K562 (cell line): ENCODE results near the gene HCFC1R1. TPM values are rescaled to one million over a fixed set of nuclear protein-coding genes. Genes with fewer than 3 reads are reported as not detected.

ENCODE experiments used
- BHLHE40 ChIP-seq: IDR thresholded peaks from 2 replicates; pipeline ENCODE4 v1.6.1; 2011; ENCODE audit warnings: low read length, improper control_type of control experiment
- CREM ChIP-seq: IDR thresholded peaks from 2 replicates; pipeline ENCODE4 v1.6.1; 2014; ENCODE audit warnings: antibody characterized with exemption, low read depth
- DEAF1 ChIP-seq: fragments of 450-650 bp; formaldehyde crosslinking; IDR thresholded peaks from 2 replicates; pipeline ENCODE4 v1.4.0; 2020; ENCODE audit warnings: mild to moderate bottlenecking, moderate library complexity
- GABPA ChIP-seq: fragments of 200-800 bp; sonication (Bioruptor generic); conservative IDR thresholded peaks from 2 replicates; pipeline ENCODE4 v1.6.1; 2016; ENCODE audit warnings: low read depth, missing genetic modification characterization, missing compliant biosample characterization
- HCFC1 ChIP-seq: IDR thresholded peaks from 2 replicates; pipeline ENCODE4 v1.6.1; 2012; ENCODE audit warnings: low read depth, low read length, improper control_type of control experiment
- HDAC6 ChIP-seq: IDR thresholded peaks from 2 replicates; pipeline ENCODE4 v1.6.1; 2012; ENCODE audit warnings: low read depth, mild to moderate bottlenecking, control low read depth, inconsistent platforms, low read length, moderate library complexity
- HMGN3 ChIP-seq: IDR thresholded peaks from 2 replicates; pipeline ENCODE4 v1.6.1; 2011; ENCODE audit warnings: borderline replicate concordance, low read depth, mild to moderate bottlenecking, mixed read lengths, low read length; ENCODE audit not compliant: insufficient read length; ENCODE audit errors: extremely low read depth
- JUND ChIP-seq, 2 experiments: IDR thresholded peaks; 2 replicates in 1 of 2; 3 replicates in 1 of 2; pipeline ENCODE4 v1.6.1; 2011; ENCODE audit warnings: borderline replicate concordance in 2 of 2, low read depth in 2 of 2, low read length in 2 of 2, improper control_type of control experiment in 1 of 2, missing biosample characterization in 1 of 2, missing genetic modification characterization in 1 of 2, missing genetic modification reagents in 1 of 2
- MLX ChIP-seq, 2 experiments: fragments of 450-650 bp in 1 of 2; sonication (generic) in 1 of 2; formaldehyde crosslinking; conservative IDR thresholded peaks; 2 replicates each; pipeline versions ENCODE4 v1.4.0 to v1.8.1; 2020 to 2022; ENCODE audit warnings: mild to moderate bottlenecking in 1 of 2, missing genetic modification reagents in 1 of 2
- MNT ChIP-seq, 2 experiments: fragments of 450-650 bp; conservative IDR thresholded peaks; 2 replicates each; pipeline ENCODE4 v1.6.1; 2017; ENCODE audit warnings: mild to moderate bottlenecking in 2 of 2, moderate library complexity in 2 of 2
- SRF ChIP-seq, 2 experiments: fragments of 250-450, 450-650 bp in 1 of 2; sonication (Bioruptor Pico) in 1 of 2; sonication (generic) in 1 of 2; formaldehyde crosslinking; IDR thresholded peaks; 2 replicates each; pipeline versions ENCODE4 v1.5.0 to v1.5.1; 2020 to 2022; ENCODE audit warnings: mild to moderate bottlenecking in 1 of 2, missing genetic modification reagents in 1 of 2
- TFAP4 ChIP-seq: sonication (generic); formaldehyde crosslinking; IDR thresholded peaks from 2 replicates; pipeline ENCODE4 v1.8.0; 2022; ENCODE audit warnings: missing genetic modification reagents, mild to moderate bottlenecking, moderate library complexity, borderline replicate concordance
- UBTF ChIP-seq, 2 experiments: IDR thresholded peaks; 2 replicates each; pipeline ENCODE4 v1.6.1; 2012; ENCODE audit warnings: improper control_type of control experiment in 2 of 2, low read depth in 2 of 2, low read length in 2 of 2, borderline replicate concordance in 1 of 2
- VEZF1 ChIP-seq: fragments of 200-800 bp; sonication (Bioruptor generic); IDR thresholded peaks from 2 replicates; pipeline ENCODE4 v1.6.1; 2017; ENCODE audit warnings: missing genetic modification characterization, missing compliant biosample characterization
- ZNF699 ChIP-seq: fragments of 250-450 bp; sonication (Bioruptor Pico); IDR thresholded peaks from 2 replicates; pipeline ENCODE4 v1.8.0; 2021; ENCODE audit warnings: mild to moderate bottlenecking, moderate library complexity; ENCODE audit not compliant: insufficient replicate concordance
- polyA plus RNA-seq, 8 experiments: library from polyadenylated mRNA; depleted of rRNA in 4 of 8; stranded (reverse) in 5 of 8; unstranded in 3 of 8; fragments of >200 nt; fragmentation: Nextera tagmentation in 2 of 8; fragmentation: Illumina TruSeq in 1 of 8; extraction: Ambion mirVana in 2 of 8; extraction: Trizol in 1 of 8; gene quantifications; 2 replicates each; pipeline versions ENCODE4 v1.2.1 to v1.2.3, GENCODE V29; 2011 to 2014; ENCODE audit warnings: inconsistent platforms in 1 of 8, missing spikeins in 1 of 8
- total RNA-seq, 7 experiments: library from RNA; depleted of rRNA in 6 of 7; stranded (reverse); fragments of >200 nt in 6 of 7; fragmentation: Illumina TruSeq in 2 of 7; extraction: Trizol in 2 of 7; gene quantifications; 2 replicates each; pipeline versions ENCODE4 v1.2.1 to v1.2.3, GENCODE V29; 2011 to 2021; ENCODE audit warnings: low replicate concordance in 1 of 7

Gene HCFC1R1
- total and polyA plus RNA-seq, 9 of the 15 experiments (the other 6 are each of a cell fraction or from before 2014, with no cell fraction given): 2.2 to 29.0 (median 11.2) TPM

- TF ChIP-seq HMGN3 (peak; percentile 83), VEZF1 (CRISPR knock-in tag) (peak; percentile 71), GABPA (tag) (no peak), DEAF1 (CRISPR knock-in tag) (0 out of 2 replicates have a peak, but pooled peaks have one; percentile 22), UBTF (IDR thresholded peaks at IDR 0.05; ENCODE audit: borderline replicate concordance in 1 of 2, low read depth in 2 of 2, low read length in 2 of 2) (peak in 1 of 2 experiments; percentile 78; a peak in 2 of 4 replicates), JUND (IDR thresholded peaks at IDR 0.05; ENCODE audit: borderline replicate concordance, low read depth, low read length) (peak; percentile 64), JUND (tag; IDR thresholded peaks at IDR 0.05; ENCODE audit: borderline replicate concordance, low read depth, low read length) (no peak; the same call in 2 of the 3 replicates), TFAP4 (peak; percentile 85; the same call in 1 of the 2 replicates), BHLHE40 (peak; percentile 79), HCFC1 (peak; percentile 34; the same call in 1 of the 2 replicates), CREM (peak; percentile 64), MNT (conservative IDR thresholded peaks at IDR 0.05) (peak in 1 of 2 experiments; percentile 42; a peak in 1 of 4 replicates), ZNF699 (CRISPR knock-in tag) (no peak), SRF (CRISPR knock-in tag; IDR thresholded peaks at IDR 0.05) (0 out of 4 replicates have a peak, but pooled peaks of 1 of the 2 experiments have one; percentile 26), MLX (CRISPR knock-in tag; conservative IDR thresholded peaks at IDR 0.05) (no peak), HDAC6 (0 out of 2 replicates have a peak, but pooled peaks have one; percentile 4)
Observed at GRCh38 chr16:3027983-3028715, 4.4 kb upstream of the HCFC1R1 start (continued).
